22Rv1 (cell line): ENCODE results near the gene COLGALT1.
"Not testable (repeated sequence)": the region's sequence is repeated elsewhere in the genome, so short reads cannot be mapped to it uniquely, and the experiment has no call there.

Source experiments
- H3K27ac ChIP-seq: fragments of 450-650 bp; 2 replicates; pipeline ENCODE4 v1.5.1; 2017
- ZFX ChIP-seq: fragments of 450-650 bp; IDR thresholded peaks from 2 replicates; pipeline ENCODE4 v1.6.1; 2017; ENCODE audit warnings: antibody characterized with exemption, borderline replicate concordance
- TF ChIP-seq, protein P1 (sequence below): fragments of 450-650 bp; IDR thresholded peaks from 2 replicates; pipeline ENCODE4 v1.5.1; 2017; ENCODE audit warnings: mild to moderate bottlenecking

Gene COLGALT1

DNA sequence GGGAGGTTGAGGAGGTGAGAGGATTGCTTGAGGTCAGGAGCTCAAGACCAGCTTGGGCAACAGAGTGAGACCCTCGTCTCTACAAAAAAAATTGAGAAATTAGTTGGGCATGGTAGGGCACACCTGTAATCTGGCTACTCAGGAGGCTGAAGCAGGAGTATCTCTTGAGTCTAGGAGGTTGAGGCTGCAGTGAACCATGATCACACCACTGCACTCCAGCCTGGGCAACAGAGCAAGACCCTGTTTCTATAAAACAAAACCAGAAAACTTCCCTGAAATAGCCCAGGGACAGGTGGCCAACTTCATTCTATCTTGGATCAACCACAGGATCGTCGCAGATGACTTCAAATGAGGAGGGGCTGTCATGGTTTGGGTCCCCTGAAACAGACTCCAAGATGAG, 28.7 kb downstream of the COLGALT1 start:
- no peak for TF ChIP-seq ZFX
- TF ChIP-seq, protein P1, sequence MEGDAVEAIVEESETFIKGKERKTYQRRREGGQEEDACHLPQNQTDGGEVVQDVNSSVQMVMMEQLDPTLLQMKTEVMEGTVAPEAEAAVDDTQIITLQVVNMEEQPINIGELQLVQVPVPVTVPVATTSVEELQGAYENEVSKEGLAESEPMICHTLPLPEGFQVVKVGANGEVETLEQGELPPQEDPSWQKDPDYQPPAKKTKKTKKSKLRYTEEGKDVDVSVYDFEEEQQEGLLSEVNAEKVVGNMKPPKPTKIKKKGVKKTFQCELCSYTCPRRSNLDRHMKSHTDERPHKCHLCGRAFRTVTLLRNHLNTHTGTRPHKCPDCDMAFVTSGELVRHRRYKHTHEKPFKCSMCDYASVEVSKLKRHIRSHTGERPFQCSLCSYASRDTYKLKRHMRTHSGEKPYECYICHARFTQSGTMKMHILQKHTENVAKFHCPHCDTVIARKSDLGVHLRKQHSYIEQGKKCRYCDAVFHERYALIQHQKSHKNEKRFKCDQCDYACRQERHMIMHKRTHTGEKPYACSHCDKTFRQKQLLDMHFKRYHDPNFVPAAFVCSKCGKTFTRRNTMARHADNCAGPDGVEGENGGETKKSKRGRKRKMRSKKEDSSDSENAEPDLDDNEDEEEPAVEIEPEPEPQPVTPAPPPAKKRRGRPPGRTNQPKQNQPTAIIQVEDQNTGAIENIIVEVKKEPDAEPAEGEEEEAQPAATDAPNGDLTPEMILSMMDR: no peak
- H3K27ac ChIP-seq: no peak overlapping the region

DNA sequence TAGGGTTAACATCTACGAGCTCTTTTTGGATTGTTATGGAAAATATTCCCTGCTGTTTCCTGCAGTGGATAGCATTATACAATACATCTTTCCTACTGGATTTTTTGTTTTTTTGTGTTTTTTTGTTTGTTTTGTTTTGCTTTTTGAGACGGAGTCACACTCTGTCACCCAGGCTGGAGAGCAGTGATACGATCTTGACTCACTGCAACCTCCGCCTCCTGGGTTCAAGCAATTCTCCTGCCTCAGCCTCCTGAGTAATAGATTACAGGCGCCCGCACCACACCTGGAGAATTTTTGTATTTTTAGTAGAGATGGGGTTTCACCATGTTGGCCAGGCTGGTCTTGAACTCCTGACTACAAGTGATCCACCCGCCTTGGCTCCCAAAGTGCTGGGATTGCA, 29.9 kb downstream of the COLGALT1 start:
- H3K27ac ChIP-seq: not testable (repeated sequence)

DNA sequence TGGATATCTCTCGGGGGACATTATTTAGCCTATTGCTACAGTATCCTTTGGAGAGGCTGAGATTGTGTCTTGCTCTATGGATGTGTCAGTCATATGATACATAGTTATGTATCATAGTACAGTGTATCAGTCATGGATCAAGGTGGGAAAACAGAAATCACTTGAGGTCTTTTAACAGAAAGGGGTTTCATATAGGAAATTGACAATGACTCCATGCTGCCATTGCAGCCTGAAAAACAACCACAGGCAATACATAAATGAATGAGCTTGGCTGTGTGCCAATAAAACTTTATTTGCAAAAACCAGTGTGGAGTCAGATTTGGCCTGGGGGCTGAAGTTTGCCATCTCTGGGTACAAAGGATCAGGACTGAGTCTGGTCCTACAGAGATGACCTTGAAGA, 35.4 kb downstream of the COLGALT1 start:
- TF ChIP-seq, protein P1: no peak
- no peak for TF ChIP-seq ZFX
- no peak overlapping the region for H3K27ac ChIP-seq

DNA sequence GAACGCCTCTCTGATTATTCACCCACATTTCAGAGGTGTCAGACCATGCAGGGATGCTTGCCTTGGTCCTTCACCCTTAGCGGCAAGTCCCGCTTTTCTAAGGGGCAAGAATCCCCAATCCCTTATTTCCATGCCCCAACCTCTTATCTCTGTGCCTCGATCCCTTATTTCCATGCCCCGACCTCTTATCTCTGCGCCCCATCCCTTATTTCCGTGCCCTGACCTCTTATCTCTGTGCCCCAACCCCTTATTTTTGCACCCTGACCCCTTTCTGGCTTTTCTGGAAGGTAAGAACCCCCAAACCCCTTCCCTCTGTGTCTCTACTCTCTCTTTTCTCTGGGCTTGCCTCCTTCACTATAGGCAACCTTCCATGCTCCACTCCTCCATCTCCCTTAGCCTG, 38.8 kb downstream of the COLGALT1 start:
- not testable (repeated sequence) for H3K27ac ChIP-seq

DNA sequence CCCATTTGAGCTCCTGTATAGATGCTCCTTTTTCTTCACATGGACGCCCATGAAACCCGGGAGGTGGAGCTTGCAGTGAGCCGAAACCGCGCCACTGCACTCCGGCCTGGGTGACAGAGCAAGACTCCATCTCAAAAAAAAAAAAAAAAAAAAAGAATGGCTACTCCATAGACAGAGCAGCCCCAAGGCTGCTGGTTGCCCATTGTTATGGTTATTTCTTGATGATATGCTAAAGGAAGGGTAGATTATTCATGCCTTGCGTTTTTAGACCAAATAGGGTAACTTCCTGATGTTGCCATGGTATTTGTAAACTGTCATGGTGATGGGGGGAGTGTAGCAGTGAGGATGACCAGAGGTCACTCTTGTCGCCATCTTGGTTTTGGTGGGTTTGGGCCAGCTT, 42.6 kb downstream of the COLGALT1 start:
- not testable (repeated sequence) for H3K27ac ChIP-seq

DNA sequence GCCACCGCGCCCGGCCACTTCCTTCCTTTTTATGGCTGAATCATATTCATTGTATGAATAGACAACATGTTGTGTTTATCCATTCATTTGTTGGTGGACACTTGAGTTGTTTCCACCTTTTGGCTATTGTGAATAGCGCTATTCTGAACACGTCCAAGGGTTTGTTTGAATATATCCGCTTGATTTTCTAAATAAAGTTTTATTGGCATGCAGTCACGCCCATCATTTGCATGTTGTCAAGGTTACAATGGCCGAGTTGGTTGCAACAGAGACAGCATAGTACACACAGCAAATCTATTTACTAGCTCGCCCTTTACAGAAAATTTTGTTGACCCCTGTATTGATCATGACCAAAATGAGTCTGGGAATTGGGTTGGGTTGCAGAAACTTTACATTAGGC, 43.5 kb downstream of the COLGALT1 start:
- H3K27ac ChIP-seq: peak overlapping the region; percentile 40
- TF ChIP-seq ZFX: no peak
- TF ChIP-seq, protein P1: no peak

DNA sequence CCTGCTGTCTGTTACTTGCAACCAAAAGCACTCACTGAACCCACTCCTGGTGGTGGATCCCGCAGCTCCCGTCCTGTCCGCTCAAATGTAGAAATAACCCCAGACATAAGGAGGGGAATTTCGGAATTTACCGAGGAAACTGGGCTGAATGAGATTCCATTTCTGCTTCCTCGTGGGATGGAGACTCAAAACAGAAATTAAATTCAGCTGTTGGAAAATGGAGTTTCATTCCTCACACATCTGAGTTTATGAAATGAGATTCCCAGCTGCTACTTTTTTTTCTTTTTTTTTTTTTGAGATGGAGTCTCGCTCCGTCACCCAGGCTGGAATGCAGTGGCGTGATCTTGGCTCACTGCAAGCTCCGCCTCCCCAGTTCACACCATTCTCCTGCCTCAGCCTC, 44.3 kb downstream of the COLGALT1 start:
- TF ChIP-seq, protein P1: no peak
- TF ChIP-seq ZFX: no peak

DNA sequence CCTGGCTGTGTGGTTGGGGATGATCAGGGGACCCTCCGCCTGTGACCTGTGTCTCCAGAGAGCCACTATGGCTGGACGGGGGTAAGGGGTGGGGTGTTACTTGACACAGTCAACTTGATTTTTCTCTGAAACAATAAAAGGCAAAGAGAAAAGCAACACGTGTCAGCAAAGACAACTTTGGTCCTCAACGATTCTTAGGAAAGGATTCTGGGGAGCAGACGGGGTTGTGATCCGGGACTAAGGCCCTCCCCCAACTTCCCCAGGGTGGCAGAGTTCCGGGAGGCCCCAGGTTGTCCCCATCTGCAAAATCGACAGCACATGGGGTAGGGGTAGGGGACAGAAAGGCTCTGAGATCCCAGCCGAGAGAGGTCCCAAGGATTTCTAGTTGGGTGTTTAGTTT, 46.2 kb downstream of the COLGALT1 start:
- no peak for TF ChIP-seq ZFX
- TF ChIP-seq, protein P1: no peak
- peak overlapping the region; percentile 4; the same call in 1 of the 2 replicates for H3K27ac ChIP-seq

More for the DNA sequence above, 44.3 kb downstream of the COLGALT1 start:
- H3K27ac ChIP-seq: peak overlapping the region; percentile 40

DNA sequence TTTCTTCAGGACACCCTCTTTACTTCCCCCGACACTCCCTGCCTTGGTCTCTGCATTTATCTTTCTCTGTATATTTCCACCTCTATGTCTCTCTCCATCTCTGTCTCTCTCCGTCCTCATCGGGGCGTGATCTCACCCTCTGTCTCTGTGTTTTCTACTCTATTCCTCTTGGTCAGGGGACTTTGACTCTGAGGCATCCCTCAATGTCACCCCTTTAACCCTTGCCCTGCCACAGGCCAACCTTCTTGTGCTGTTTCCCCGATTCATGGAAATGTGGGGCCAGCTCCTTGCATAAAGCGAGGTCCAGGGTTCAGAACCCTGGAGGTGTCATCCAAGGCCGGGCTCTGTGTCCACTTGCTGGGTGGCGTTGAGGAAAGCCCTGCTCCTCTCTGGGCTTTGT, 46.8 kb downstream of the COLGALT1 start:
- TF ChIP-seq, protein P1: no peak
- TF ChIP-seq ZFX: no peak
- no peak overlapping the region for H3K27ac ChIP-seq
